IMR-90 (cell line): ENCODE data around the gene UBASH3A. TPM values are rescaled to one million over a fixed set of nuclear protein-coding genes. Genes with fewer than 3 reads are reported as not detected.

Experiments
- ATAC-seq: fragments of 200-7000 bp; cut with Tn5 transposase; 2 replicates; pipeline ENCODE4 v1.9.1; 2020; ENCODE audit warnings: low read depth, mild to moderate bottlenecking, moderate library complexity
- BruUV-seq: library from RNA; stranded (reverse); fragments of 400-500 nt; replicated peaks from 2 replicates; lab custom pipeline; 2021; lab: Mats Ljungman, UMichigan
- CTCF ChIA-PET: fragments of 300-600 bp; formaldehyde crosslinking; extraction: SDS; loops from one replicate; lab custom pipeline; 2021; ENCODE audit warnings: antibody characterized with exemption; lab: Yijun Ruan, JAX
- POLR2A ChIA-PET: fragments of 300-600 bp; sonication (Branson Sonifier 250); formaldehyde crosslinking; loops from one replicate; lab custom pipeline; 2022; ENCODE audit warnings: antibody characterized with exemption; ENCODE audit not compliant: unreplicated experiment; lab: Charles Lee
- DNase-seq: peaks from one replicate; pipeline ENCODE4 v3.0.0; 2013
- H2AFZ ChIP-seq: replicated peaks from 2 replicates; pipeline ENCODE3; 2013; ENCODE audit warnings: low read length, mild to moderate bottlenecking; ENCODE audit not compliant: poor library complexity
- H2AK5ac ChIP-seq: 2 replicates; pipeline ENCODE4 v1.6.1; 2013; ENCODE audit warnings: low read depth, low read length, inconsistent platforms
- H2AK9ac ChIP-seq: replicated peaks from 2 replicates; pipeline ENCODE3; 2013; ENCODE audit warnings: mild to moderate bottlenecking, low read depth, low read length, moderate library complexity; ENCODE audit not compliant: poor library complexity
- H2BK120ac ChIP-seq: 2 replicates; pipeline ENCODE4 v1.6.1; 2013; ENCODE audit warnings: low read depth, low read length, inconsistent platforms
- H2BK15ac ChIP-seq: 3 replicates; pipeline ENCODE4 v1.6.1; 2013; ENCODE audit warnings: low read depth, low read length, inconsistent platforms
- H2BK20ac ChIP-seq: 2 replicates; pipeline ENCODE4 v1.6.1; 2013; ENCODE audit warnings: low read depth, mild to moderate bottlenecking, inconsistent platforms, low read length, moderate library complexity
- H2BK5ac ChIP-seq: 2 replicates; pipeline ENCODE4 v1.6.1; 2013; ENCODE audit warnings: mild to moderate bottlenecking, low read depth, low read length, inconsistent platforms; ENCODE audit not compliant: poor library complexity, severe bottlenecking
- H3K14ac ChIP-seq: replicated peaks from 2 replicates; pipeline ENCODE4 v1.6.1; 2013; ENCODE audit warnings: low read depth, low read length, inconsistent platforms
- H3K18ac ChIP-seq: 2 replicates; pipeline ENCODE4 v1.6.1; 2013; ENCODE audit warnings: low read depth, low read length, control low read depth
- H3K23ac ChIP-seq: 2 replicates; pipeline ENCODE4 v1.6.1; 2013; ENCODE audit warnings: low read depth, low read length, inconsistent platforms
- H3K27ac ChIP-seq: 2 replicates; pipeline ENCODE4 v1.5.1; 2013; ENCODE audit warnings: mild to moderate bottlenecking, control low read depth, low read length; ENCODE audit not compliant: insufficient read depth
- H3K27me3 ChIP-seq: 2 replicates; pipeline ENCODE4 v1.6.1; 2013; ENCODE audit warnings: low read length; ENCODE audit not compliant: control insufficient read depth, insufficient read depth
- H3K36me3 ChIP-seq: 2 replicates; pipeline ENCODE4 v1.6.1; 2013; ENCODE audit warnings: low read length, mixed read lengths; ENCODE audit not compliant: control insufficient read depth, insufficient read depth
- H3K4ac ChIP-seq: 2 replicates; pipeline ENCODE4 v1.6.1; 2013; ENCODE audit warnings: low read depth, low read length, inconsistent platforms
- H3K4me1 ChIP-seq: 2 replicates; pipeline ENCODE4 v1.6.1; 2013; ENCODE audit warnings: low read length, mixed read lengths; ENCODE audit not compliant: control insufficient read depth, insufficient read depth
- H3K4me2 ChIP-seq: 2 replicates; pipeline ENCODE4 v1.6.1; 2013; ENCODE audit warnings: low read depth, mild to moderate bottlenecking, control low read depth, low read length, moderate library complexity
- H3K4me3 ChIP-seq: 2 replicates; pipeline ENCODE4 v1.5.1; 2013; ENCODE audit warnings: low read depth, mild to moderate bottlenecking, control low read depth, low read length, moderate library complexity; ENCODE audit not compliant: insufficient read depth
- H3K56ac ChIP-seq: 2 replicates; pipeline ENCODE4 v1.6.1; 2013; ENCODE audit warnings: low read length, inconsistent platforms; ENCODE audit not compliant: insufficient read depth; ENCODE audit errors: extremely low read depth
- H3K79me1 ChIP-seq, 2 experiments: 2 replicates each; pipeline ENCODE4 v1.6.1; 2013; ENCODE audit warnings: low read length in 2 of 2, inconsistent platforms in 1 of 2, low read depth in 1 of 2
- H3K9ac ChIP-seq: 2 replicates; pipeline ENCODE4 v1.6.1; 2013; ENCODE audit warnings: low read depth, low read length, control low read depth
- H3K9me1 ChIP-seq: 2 replicates; pipeline ENCODE4 v1.6.1; 2013; ENCODE audit warnings: low read length, inconsistent platforms; ENCODE audit not compliant: insufficient read depth
- H3K9me3 ChIP-seq: 2 replicates; pipeline ENCODE4 v1.6.1; 2013; ENCODE audit warnings: low read length; ENCODE audit not compliant: control insufficient read depth, insufficient read depth
- H4K20me1 ChIP-seq: 2 replicates; pipeline ENCODE4 v1.6.1; 2013; ENCODE audit warnings: low read length, inconsistent platforms; ENCODE audit not compliant: insufficient read depth
- H4K5ac ChIP-seq: 2 replicates; pipeline ENCODE4 v1.6.1; 2013; ENCODE audit warnings: mild to moderate bottlenecking, low read depth, low read length, control low read depth
- H4K8ac ChIP-seq, 2 experiments: 2 replicates each; pipeline ENCODE4 v1.6.1; 2013; ENCODE audit warnings: low read depth in 2 of 2, low read length in 2 of 2, control low read depth in 1 of 2, inconsistent platforms in 1 of 2
- H4K91ac ChIP-seq: 2 replicates; pipeline ENCODE4 v1.6.1; 2013; ENCODE audit warnings: low read depth, low read length, inconsistent platforms; ENCODE audit not compliant: insufficient read depth
- FOS ChIP-seq: fragments of 150-350 bp; IDR thresholded peaks from 2 replicates; pipeline ENCODE4 v1.6.1; 2016; ENCODE audit warnings: low read depth, low read length
- MAFK ChIP-seq: IDR thresholded peaks from 2 replicates; pipeline ENCODE4 v1.6.1; 2012; ENCODE audit warnings: low read depth, low read length, improper control_type of control experiment
- MAZ ChIP-seq: IDR thresholded peaks from 2 replicates; pipeline ENCODE4 v1.6.1; 2012; ENCODE audit warnings: low read depth, mild to moderate bottlenecking, low read length, improper control_type of control experiment, moderate library complexity, borderline replicate concordance
- MXI1 ChIP-seq: IDR thresholded peaks from 2 replicates; pipeline ENCODE4 v1.6.1; 2012; ENCODE audit warnings: low read depth, mild to moderate bottlenecking, low read length, moderate library complexity, borderline replicate concordance
- WGBS, 2 experiments: methylation state at CpG; one replicate each; pipeline versions ENCODE4 v1.1.5 to v1.1.7; 2013; ENCODE audit warnings: missing lambda C conversion rate in 2 of 2; ENCODE audit not compliant: insufficient read length in 1 of 2; ENCODE audit errors: extremely low coverage in 2 of 2; 5-methylcytosine and 5-hydroxymethylcytosine counted together
- dilution Hi-C: fragments of 300-500 bp; cut with HindIII; formaldehyde crosslinking; loops from one replicate; pipeline ENCODE4 v1.14.3; 2018; ENCODE audit warnings: low sequenced_read_pairs; ENCODE audit not compliant: unreplicated experiment
- in situ Hi-C: fragments of 300-500 bp; cut with MboI; formaldehyde crosslinking; loops from 3 replicates; pipeline ENCODE4 v1.14.3; 2019; ENCODE audit warnings: low sequenced_read_pairs, inconsistent platforms, mixed read lengths
- intact Hi-C: fragments of 100-400 bp; cut with micrococcal nuclease; formaldehyde crosslinking; loops from 2 replicates; pipeline ENCODE4 v1.10.0; 2022
- polyA plus RNA-seq, 3 experiments: library from polyadenylated mRNA; depleted of rRNA; stranded (reverse); fragments of >200 nt; gene quantifications; 2 replicates each; pipeline ENCODE4 v1.2.3, GENCODE V29; 2012; ENCODE audit warnings: low replicate concordance in 1 of 3
- total RNA-seq: library from RNA; depleted of rRNA; stranded (reverse); fragments of >200 nt; gene quantifications from 2 replicates; pipeline ENCODE4 v1.2.3, GENCODE V29; 2012
- TF ChIP-seq, protein P1 (sequence below): conservative IDR thresholded peaks from 2 replicates; pipeline ENCODE4 v1.5.1; 2012; ENCODE audit warnings: mild to moderate bottlenecking, low read depth, low read length, improper control_type of control experiment
- TF ChIP-seq, protein P2 (sequence below): fragments of 150-350 bp; IDR thresholded peaks from 2 replicates; pipeline ENCODE4 v1.6.1; 2017; ENCODE audit warnings: mild to moderate bottlenecking, antibody characterized with exemption, low read length, low read depth

Gene UBASH3A
- total and polyA plus RNA-seq, 2 of the 4 experiments (the other 2 are of a cell fraction), result not detected

DNA sequence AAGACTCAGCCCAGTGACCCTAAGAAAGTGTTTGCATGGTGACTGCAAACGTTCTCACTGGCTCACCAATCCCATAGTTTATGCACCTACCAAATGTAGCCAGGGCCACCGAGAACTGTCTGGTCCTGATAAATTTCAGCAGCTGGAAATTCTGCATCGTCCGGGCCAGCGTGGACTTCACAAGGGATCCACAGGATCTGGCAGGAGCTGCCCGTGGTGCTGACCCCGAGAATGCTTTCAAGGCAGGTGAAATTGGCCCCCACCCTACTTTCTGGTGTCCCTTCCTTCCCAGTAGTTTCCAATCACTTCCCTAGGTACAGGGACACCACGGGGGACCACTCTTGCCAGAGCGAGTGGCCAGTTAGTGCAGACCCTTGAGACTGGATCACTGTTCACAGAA lies 26.2 kb downstream of the UBASH3A start:
- no peak overlapping the region for H2AK9ac ChIP-seq
- no peak overlapping the region for H2BK120ac ChIP-seq
- no peak overlapping the region for H3K18ac ChIP-seq
- no peak overlapping the region for H3K27ac ChIP-seq
- no peak for TF ChIP-seq MAZ
- no peak for TF ChIP-seq FOS
- TF ChIP-seq, protein P1, sequence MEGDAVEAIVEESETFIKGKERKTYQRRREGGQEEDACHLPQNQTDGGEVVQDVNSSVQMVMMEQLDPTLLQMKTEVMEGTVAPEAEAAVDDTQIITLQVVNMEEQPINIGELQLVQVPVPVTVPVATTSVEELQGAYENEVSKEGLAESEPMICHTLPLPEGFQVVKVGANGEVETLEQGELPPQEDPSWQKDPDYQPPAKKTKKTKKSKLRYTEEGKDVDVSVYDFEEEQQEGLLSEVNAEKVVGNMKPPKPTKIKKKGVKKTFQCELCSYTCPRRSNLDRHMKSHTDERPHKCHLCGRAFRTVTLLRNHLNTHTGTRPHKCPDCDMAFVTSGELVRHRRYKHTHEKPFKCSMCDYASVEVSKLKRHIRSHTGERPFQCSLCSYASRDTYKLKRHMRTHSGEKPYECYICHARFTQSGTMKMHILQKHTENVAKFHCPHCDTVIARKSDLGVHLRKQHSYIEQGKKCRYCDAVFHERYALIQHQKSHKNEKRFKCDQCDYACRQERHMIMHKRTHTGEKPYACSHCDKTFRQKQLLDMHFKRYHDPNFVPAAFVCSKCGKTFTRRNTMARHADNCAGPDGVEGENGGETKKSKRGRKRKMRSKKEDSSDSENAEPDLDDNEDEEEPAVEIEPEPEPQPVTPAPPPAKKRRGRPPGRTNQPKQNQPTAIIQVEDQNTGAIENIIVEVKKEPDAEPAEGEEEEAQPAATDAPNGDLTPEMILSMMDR, result no peak
- TF ChIP-seq MAFK, result no peak
- TF ChIP-seq, protein P2, sequence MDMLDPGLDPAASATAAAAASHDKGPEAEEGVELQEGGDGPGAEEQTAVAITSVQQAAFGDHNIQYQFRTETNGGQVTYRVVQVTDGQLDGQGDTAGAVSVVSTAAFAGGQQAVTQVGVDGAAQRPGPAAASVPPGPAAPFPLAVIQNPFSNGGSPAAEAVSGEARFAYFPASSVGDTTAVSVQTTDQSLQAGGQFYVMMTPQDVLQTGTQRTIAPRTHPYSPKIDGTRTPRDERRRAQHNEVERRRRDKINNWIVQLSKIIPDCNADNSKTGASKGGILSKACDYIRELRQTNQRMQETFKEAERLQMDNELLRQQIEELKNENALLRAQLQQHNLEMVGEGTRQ, result no peak
- TF ChIP-seq MXI1, result no peak
- POLR2A ChIA-PET, result no interaction called here
- H3K27me3 ChIP-seq, result peaks cover 5% of the 10 kb centered on the region
- H3K79me1 ChIP-seq, result no peaks in the 10 kb centered on the region
- H2AFZ ChIP-seq, result no peak overlapping the region
- H3K23ac ChIP-seq, result no peak overlapping the region
- H3K4me2 ChIP-seq, result no peak overlapping the region
- no peak overlapping the region for H4K91ac ChIP-seq
- in situ Hi-C loops (no loop called here), intact Hi-C loops (no loop called here), dilution Hi-C loops (no loop called here)
- no peak overlapping the region for H3K4ac ChIP-seq
- H3K9ac ChIP-seq, result no peak overlapping the region
- H2BK15ac ChIP-seq, result no peak overlapping the region
- CTCF ChIA-PET, result no interaction called here
- no peak overlapping the region for H2BK5ac ChIP-seq
- DNase-seq (no peak), ATAC-seq (no peak)
- no peaks in the 10 kb centered on the region; the same call in 1 of the 2 replicates for H3K9me3 ChIP-seq
- no peak overlapping the region for H3K4me3 ChIP-seq
- H3K9me1 ChIP-seq, result no peaks in the 10 kb centered on the region
- H3K14ac ChIP-seq, result no peak overlapping the region
- no TSS peak for BruUV-seq
- no peak overlapping the region for H2AK5ac ChIP-seq
- no peak overlapping the region for H3K56ac ChIP-seq
- H2BK20ac ChIP-seq, result no peak overlapping the region
- H4K20me1 ChIP-seq, result no peaks in the 10 kb centered on the region
- H4K5ac ChIP-seq, result no peak overlapping the region
- 13% methylated on average over 3 of the region's 9 CpGs; no CpG with 5 or more reads in 1 of the 2 experiments for WGBS, 2 experiments
- no peaks in the 10 kb centered on the region for H3K36me3 ChIP-seq
- no peak overlapping the region for H4K8ac ChIP-seq
- H3K4me1 ChIP-seq, result no peaks in the 10 kb centered on the region
